Testis (tissue), 2 donors: Measurements from ENCODE around the gene RASGRF2.

Experiments
- CTCF ChIP-seq, 3 experiments: fragments of 450-650 bp in 2 of 3; fragments of 200-600 bp in 1 of 3; sonication (generic) in 1 of 3; IDR thresholded peaks; one replicate each; pipeline ENCODE4 v1.5.1; 2016 to 2019; ENCODE audit warnings: antibody characterized with exemption in 3 of 3, mild to moderate bottlenecking in 2 of 3, moderate library complexity in 1 of 3
- POLR2A ChIP-seq: fragments of 450-650 bp; IDR thresholded peaks from one replicate; pipeline ENCODE4 v1.6.1; 2017; ENCODE audit warnings: antibody characterized with exemption, mild to moderate bottlenecking, moderate library complexity

GRCh38 chr5:81147011-81147885, 187.1 kb downstream of the RASGRF2 start:
- TF ChIP-seq CTCF (IDR thresholded peaks at IDR 0.05) (no peak), POLR2A (no peak)
